NCI-H2107 treated with DMSO at 0.1 percent for 48 hours (cell line): Measurements from ENCODE around the gene C2orf66.

Source experiments
- DNase-seq: peaks from one replicate; lab custom pipeline; 2025; ENCODE audit not compliant: unreplicated experiment; lab: John Stamatoyannopoulos, UW

Gene C2orf66

DNA sequence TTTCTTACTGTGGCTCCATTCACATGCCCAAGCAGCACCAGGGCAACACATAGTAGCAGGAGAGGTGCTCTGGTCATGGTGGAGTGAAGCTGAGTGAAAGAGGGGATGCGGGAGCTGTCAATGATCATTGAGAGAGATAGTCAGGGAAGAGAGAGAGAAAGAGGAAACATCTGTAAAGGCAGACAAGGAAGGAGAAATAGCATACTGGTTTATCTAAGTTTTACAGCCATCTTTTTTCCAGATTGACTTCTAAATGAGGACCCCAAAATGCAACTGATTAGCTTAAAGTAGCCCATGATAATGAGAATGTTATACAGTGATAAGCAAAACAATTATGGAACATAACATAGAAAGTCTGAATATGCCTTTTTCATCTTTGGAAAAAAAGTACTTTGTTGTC is at the start of gene C2orf66:
C2orf66 (minus strand) TSS at position 96 of the 400 bp plus-strand sequence; CDS start at position 77, 19 bp downstream.
- no peak for DNase-seq

DNA sequence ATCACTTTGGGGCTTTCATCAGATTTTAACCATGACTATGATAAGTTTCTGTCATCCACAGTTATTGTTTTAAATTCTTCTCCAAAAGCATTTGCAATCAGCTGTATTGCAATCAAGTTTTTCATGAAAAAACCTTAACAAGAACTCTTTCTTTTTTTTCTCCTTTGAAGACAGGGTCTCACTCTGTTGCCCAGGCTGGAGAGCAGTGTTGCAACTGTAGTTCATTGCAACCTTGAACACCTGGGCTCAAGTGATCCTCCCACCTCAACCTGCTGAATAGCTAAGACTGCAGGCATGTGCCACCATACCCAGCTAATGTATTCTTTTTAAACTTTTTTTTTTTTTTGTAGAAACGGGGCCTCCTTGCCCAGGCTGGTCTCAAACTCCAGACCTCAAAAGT is 45.5 kb upstream of the C2orf66 start:
- no peak for DNase-seq

DNA sequence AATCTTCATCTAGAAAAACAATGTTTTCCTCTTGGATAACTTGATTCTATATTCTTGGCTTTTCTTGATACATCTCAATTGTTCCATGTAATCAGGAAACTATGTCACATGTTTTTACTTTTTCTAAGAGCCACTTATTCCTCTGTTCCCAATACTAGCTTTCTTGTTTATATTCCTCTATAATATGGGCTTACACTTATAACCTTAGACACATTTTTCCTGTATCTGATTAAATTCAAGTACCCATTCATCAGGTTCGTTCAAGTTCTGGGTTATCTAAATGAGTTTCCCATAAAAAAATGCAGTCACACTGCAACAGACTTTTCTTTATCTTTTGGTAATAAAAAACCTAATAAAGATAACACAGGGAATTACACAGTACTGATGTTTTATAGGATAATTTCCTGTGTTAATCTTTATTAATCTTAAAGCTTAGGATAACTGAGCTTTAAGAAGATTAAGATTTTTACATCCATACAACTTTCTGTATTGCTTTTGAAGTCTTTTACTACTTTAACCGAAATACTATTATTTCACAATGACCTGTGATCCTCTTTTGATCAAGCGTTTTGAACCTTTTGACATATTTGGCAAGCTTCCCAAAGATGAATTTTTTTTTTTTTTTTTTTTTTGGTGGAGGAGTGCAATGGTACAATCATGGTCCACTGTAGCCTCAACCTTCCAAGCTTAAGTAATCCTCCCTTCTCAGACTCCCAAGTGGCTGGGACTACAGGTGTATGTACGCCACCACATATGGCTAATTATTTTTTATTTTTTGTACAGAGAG is 44.3 kb upstream of the C2orf66 start:
- DNase-seq = no peak

DNA sequence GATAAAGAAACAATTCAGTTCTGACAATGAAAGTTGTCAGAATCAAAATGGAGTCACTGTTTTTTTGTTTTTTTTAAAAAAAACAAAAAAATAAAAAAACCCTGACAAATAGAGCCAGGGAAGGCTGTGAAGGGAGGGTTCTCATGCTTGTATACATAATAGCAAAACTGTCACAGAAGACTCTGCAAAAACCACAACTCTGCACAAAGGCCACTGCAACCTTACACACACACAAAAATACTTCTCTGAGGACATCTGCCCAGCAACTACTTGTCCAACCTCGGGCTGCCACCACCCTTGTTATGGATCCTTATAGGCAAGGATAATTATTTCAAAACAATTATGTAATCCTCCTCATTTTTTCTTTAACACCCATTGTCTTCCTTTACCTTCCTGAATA is 41.9 kb upstream of the C2orf66 start:
- no peak for DNase-seq

DNA sequence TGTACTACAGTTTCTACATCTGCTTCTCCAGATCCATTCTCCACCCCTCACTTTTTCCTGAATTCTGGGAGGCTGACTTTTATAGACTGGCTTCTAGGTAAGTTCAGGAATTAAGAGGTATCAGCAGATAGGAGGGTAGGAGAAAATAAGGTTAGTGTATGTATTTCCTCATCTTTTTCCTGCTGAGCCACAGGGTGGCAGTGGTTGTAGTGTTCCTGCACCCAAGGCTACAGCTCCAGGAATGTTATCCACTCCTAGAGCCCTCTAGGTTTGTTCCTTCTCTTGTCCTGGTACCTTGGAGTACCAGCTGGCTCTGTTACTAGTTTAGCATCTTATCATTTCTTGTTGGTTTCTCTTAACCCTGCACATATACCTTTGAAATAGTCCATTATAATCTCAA is 40.7 kb upstream of the C2orf66 start:
- DNase-seq = peak; percentile 11

DNA sequence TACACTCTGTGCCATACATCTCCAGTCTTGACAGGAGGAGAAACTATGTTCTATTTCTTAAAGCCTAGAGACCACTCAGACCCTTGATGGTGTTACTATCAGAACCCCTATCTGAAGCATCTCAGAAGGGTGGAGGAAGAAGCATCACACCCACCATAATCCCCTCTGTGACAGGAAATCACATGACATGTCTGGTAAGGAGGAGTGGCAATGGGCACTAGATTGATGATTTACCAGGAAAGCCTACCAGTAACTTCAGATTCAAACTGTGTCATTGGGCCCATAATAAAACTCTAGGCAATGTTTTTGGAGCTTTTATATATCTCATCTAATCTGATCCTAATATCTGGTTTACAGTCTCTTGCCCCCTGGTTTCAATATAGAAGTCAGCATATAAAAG is 37.1 kb upstream of the C2orf66 start:
- DNase-seq = no peak

DNA sequence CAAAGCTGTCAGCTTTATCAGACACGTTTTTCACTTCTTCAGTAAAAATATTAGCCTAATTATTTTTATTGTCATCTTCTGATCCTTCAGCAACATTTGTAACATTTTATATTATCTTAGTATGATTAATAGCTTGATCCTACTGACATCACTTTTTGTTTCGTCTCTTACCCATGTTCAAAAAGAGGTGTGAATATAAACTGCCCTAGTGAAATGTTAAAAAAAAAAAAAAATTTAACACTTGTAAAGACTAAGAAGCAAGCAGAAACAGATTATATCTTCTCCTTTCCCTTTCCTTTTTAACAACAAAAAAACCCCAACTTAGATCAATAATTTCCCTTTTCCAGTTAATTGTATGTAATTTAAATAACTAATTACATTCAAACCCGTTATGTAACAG is 36.2 kb upstream of the C2orf66 start:
- DNase-seq = no peak

DNA sequence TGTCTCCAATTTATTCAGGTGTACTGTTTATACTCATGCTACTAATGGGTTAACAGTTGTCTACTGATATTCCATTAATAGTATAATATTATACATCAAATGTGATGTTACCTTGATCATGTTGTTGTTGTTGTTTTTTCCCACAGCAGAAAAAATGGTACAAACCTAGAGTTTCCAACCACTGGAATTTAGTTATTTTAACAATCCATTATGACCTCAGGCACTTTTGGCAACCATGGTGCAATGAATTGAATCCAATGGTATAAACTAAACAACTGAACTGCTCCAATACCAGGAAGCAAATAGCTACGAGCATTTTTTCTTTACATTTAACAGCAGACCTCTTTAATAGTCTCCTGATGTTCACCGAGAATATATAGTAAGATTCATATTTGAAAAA is 31.0 kb upstream of the C2orf66 start:
- DNase-seq = no peak

DNA sequence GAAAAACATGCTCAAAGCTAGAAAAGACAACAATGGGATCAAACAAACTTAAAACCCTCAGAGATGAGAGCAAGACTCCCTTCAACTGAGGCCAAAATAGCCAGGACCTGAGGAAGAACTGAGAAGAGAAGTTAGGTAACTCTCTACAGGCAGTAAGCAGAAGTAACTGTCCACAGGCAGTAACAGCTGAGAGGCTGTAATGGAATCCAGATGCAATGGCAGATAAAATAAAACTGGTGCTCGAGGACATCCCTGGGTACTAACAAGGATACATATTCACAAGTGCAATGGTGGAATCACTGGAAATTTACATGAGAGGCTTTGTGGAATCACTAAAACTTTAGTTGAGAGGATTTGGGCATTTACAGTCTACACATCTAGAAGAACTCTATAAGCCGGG is 30.4 kb upstream of the C2orf66 start:
- DNase-seq = no peak

DNA sequence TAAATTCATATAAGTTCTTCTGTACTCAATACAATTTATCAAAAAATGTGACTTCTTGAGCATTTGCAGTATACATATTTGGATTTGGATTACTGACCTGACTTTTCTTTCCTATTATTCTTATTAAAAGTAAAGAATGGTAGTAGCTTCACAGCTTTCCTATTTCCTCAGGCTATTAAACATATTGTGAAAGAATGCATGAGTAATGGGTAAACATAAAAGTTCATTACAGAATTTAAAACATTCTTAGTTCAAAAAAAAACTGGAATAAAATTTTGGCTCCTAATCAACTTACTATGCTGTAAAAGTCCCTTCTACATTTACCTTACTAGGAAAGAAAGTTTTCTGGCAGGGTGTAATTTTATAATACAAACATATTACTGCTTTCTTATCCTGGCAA is 27.3 kb upstream of the C2orf66 start:
- no peak for DNase-seq

DNA sequence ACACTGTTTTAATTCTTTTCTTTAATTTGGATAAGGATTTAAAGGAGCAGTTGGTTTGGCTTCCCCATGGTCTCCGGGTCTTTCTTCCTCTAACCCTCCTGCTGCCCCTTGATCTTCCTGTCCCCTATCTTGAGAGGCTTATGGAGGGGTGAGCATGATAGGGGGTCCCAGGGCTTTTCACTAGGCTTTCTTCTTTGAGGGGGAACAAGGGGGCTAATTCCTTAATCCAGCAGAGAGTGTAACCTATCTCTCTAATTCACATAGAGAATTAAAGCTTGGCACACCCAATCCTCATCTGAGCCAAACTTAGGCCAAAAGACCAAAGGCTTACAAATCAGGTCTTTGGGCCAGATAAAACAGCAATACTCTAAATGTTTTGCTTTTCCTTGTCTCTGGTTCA is 21.5 kb upstream of the C2orf66 start:
- DNase-seq = no peak

DNA sequence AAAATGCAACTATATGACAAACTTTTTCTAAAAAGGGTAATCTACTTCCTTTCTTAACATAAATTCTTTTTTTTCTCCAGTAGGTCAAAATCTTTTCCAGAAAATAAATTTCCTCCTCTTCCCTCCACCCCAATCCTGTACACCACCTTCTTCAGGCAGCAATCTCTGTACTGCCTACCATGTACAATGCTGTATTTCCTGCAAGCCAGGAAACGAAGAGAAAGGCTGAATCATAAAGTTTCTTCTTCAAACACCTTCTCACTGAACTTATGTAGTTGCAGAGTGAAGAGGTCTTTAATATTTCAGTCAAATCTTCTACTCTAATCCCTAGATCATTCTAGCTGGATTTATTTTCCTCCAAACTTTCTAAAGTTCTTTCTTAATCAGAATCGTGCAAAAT is 18.2 kb upstream of the C2orf66 start:
- no peak for DNase-seq

DNA sequence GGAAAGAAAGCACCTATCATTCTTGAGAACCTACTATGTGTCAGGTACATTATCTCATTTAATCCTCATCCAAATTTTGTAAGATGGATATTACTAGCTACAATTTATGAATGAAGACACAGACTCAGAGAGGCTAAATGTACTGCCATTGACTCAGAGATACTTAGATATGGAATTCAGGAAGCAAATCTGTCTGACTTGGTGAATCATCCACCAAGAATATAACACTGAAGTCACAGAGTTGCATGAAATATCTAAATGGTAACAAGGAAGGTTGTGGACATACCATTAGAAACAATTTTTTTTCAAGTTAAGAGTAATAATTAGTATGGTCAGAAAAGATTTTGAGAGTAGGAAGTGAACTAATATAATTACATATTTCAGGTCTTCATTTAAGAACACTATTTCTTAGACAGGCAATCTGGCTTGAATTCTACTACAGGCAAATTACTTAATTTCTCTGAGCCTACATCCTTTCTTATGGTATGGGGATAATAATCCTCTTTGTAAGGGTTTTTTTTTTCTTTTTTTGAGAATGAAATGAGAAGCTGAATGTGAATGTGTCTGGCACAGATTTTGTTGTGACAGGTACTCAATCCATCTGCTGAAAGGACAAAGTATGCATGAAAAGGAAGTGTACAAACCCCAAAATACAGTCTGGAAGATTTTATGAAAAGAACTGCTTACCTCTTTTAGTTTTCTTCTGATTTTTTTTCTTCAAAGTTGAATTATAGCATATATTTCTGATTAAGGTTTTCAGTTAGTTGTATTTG is 14.8 kb upstream of the C2orf66 start:
- DNase-seq = no peak

DNA sequence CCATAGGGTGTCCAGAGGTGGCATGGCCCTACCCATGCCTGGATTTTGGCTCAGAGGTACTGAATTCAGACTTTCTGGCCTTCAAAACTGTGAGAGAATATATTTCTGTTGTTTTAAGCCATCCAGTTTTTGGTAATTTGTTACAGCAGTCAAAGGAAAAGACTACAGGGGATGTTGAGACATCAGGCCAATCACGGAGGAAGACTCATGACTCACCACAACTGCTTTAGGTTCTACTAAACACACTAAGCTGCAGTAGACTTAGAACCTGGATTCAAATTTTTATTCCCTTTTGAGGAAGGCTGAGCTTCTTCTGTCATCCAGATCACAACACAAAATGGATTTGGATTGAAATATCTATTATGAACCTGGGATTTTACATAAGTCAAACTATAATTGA is 12.0 kb upstream of the C2orf66 start:
- DNase-seq = no peak

DNA sequence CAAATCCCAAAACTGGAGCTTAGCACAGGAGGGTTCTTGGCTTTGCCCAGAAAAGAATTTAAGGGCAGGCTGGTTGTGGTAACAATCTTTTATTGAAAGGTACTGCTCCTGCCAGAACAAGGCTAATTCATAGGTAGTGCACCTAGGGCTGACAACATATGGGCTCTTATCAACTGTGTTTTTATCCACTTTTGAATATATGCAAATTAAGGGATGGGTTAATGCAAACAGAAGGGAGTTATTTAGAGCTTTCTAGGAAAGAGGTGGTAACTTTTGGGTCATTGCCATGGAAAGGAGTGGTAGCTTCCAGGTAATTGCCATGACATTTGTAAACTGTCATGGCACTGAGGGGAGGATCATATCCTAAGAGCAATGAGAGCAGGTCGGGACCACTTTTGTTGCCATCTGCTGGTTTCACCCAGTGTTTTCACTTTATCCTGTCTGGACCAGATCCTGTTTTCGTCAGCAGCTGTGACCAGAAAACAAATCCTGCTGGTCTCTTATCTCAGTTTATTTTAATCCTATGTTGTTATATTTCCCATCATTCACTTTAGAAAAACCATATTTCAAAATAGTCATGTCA is 981 bp downstream of the C2orf66 start:
- DNase-seq = no peak

DNA sequence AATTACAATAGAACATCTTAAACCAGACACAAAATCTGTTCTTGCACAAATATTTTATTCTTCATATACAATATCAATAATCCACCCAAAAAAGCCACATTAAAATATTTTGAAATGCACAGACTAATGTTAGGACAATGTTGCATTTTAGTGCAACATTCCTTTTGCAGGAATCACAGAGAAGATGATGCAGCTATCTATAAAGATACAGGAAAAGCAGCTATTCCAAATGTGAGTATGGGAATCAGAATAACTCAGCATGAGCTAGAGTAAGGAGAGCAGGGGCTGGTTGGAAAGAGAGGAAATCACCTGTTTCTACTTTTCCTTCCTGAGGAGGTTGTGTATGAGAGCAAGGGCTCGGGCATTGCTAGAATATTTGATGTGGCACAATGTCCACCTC is 4.8 kb downstream of the C2orf66 start:
- DNase-seq = no peak

DNA sequence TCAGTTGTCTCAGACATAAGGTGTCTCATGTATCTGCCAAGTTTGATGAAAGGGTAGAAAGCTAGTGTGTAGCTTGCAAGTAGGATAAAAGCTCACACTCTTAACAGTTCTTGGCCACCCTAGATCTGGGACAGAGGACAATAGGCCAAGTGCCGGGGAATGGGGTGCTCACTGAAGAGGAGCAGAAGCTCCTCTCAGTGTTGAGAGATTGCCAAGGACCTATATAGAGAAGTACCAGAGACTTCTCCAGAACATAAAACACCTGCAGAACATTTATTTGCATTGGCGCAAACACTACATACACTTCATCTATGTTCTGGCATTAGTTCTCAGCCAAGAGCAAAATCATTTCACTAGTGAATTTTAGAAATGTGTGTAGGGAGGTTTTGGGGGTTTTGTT is 6.8 kb downstream of the C2orf66 start:
- no peak for DNase-seq

DNA sequence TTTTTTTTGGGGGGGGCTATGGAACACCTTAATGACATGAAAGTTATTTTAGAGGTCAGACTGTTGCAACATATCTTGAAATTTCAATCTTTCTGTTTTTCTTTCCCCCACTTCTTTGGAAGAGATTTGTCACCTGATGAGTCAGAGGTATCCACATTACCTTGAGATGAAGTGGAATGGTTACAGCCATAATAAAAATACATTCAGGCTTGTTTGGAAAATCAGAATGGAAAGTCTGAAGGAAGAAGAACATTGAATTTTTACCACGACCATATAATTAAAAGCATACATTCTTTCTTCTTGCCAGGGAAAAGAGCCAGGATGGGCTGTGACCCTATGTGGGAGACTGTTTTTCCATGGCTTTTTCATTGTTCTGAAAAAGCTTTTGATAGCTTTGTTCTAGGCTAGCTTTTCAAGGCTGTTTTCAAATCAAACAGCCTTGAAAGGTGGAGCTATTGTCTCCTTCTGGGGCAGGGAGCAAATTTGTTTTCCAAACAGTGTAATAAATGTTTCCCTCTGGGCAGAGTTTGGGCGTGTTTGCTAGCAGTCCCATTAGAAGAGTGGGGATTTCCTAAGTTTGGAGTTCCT is 7.4 kb downstream of the C2orf66 start:
- no peak for DNase-seq

DNA sequence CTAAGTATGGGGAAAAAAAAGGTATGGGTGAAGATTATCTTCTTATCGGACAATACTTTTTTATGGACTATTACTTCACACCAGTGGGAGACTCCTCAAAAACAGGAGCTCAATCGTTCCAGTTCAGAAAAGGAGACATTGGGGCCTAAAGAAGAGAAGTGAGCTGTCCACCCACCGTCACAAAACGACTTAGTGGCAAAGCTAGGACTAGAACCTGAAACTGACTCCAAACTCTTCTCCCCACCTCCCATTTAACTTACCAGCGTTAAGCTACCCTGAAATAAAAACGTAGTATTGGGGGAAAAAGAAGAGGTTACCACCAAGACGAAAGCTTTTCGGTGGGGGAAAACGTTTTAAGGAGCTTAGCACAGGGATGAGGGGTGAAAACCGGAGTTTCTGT is 10.2 kb downstream of the C2orf66 start:
- DNase-seq = no peak

DNA sequence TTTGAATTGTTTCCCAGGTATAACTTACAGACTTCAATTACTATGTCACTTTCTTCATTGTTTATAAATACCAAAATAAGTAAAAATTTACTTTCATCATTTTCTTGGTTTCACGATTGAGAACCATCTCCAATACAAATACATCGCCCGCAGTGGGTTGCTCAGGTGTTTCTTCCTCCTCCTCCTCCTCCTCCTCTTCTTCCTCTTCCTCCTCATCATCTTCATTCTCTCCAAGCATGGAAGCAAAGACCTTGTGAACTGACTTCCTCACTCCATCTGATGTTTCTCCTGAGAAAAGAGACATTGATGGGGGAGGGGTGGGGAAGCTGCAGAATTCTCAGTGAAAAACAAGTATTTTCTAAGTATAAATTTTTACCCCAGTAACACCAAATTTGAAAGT is 16.3 kb downstream of the C2orf66 start:
- no peak for DNase-seq

DNA sequence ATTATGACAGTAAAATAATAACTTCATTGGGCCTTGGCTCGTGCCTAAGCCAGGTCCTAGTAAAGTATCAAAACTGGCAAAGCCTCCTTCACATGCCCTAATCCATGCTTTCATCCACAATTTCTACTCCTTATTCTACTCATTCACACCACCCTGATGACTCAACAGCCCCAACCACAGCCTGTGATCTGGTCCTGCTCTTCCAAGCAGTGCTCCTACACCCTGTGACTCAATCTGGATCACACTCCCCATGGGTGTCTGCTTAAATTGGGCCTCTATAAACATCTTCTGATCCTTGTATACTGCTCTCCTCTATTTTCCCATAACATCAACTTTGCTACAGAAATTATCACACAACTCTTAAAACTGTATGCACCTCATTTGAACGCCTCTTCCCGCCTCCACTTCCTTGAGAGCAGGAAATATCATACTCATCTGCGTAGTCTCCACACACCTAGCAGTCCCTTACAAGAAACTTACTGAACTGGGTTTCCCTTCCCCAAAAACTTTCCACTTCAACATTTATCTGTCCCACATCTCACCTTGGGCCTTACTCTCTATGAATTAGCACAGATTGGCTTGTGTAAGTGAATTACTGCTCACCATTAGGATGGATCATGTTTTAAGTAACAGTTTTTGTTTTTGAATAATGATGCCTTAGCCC is 25.6 kb downstream of the C2orf66 start:
- no peak for DNase-seq
